GM20431 (cell line): ENCODE data around the gene HBZ.
"Not testable (repeated sequence)": the region's sequence is repeated elsewhere in the genome, so short reads cannot be mapped to it uniquely, and the experiment has no call there.

ENCODE experiments used
- in situ Hi-C: fragments of 300-500 bp; cut with MseI, MboI; formaldehyde crosslinking; loops from one replicate; pipeline ENCODE4 v1.15.0; 2020; ENCODE audit warnings: low sequenced_read_pairs; ENCODE audit not compliant: unreplicated experiment

The HBZ gene

DNA sequence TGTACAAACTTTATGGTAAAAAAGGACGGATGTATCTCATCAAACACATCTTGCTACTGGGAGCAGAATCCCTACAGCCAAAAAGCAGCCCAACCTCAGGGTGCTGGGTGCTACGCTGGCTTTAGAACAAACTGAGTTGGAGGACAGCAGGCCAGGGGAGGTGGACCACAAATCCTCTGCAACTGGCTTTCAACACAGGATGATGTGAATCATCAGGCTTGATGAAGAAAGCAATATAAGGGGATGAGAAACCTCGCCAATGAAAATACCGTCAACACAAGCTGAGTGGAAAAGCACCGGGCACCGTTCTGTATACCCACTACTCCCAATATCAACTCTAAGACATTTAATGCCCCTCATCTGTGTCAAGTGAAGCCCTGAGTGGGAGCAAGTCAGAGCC is 42.1 kb downstream of the HBZ start:
- in situ Hi-C loops, result no loop called here

DNA sequence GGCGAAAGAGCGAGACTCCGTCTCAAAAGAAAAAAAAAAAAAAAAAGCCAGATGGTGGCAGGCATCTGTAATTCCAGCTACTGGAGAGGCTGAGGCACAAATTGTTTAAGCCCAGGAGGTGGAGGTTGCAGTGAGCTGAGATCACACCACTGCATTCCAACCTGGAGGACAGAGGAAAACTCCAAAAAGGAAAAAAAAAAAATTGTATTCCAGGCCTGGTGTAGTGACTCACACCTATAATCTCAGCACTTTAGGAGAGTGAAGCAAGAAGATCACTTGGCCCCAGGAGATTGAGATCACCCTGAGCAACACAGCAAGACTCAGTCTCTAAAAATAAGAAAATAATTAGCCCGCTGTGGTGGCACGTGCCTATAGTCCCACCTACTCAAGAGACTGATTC is 47.9 kb downstream of the HBZ start:
- in situ Hi-C loops, result no loop called here

DNA sequence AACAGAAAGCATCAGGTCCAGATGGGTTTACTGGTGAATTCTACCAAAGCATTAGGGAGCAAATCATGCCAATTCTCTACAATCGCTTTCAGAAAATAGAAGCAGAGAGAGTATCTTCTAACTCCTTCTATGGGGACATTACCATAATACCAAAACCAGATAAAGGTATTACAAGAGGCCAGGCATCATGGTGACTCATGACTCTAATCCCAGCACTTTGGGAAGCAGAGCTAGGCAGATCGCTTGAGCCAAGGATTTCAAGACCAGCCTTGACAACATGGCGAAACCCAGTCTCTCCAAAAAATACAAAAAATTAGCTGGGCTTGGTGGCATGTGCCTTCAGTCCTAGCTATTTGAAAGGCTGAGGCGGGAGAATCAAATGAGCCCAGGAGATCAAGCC is 50.8 kb downstream of the HBZ start:
- in situ Hi-C loops, result no loop called here

DNA sequence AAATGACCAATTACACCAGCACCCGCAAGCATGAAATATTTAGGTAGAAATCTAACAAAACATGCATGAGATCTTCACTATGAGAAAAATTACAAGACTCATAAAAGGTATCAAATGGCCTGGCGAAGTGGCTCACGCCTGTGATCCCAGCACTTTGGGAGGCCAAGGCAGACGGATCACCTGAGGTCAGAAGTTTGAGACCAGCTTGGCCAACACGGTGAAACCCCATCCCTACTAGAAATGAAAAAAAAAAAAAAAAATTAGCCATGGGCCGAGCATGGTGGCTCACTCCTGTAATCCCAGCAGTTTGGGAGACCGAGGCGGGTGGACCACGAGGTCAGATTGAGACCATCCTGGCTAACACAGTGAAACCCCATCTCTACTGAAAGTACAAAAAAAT is 51.6 kb downstream of the HBZ start:
- in situ Hi-C loops, result not testable (repeated sequence)
